Measurements from ENCODE around the gene MPZ. TPM values are rescaled to one million over a fixed set of nuclear protein-coding genes. Genes with fewer than 3 reads are reported as not detected.

The MPZ gene
- total and polyA plus RNA-seq, 9 of the 15 experiments (the other 6 are each of a cell fraction or from before 2014, with no cell fraction given) = 0.22 to 16.6 (median 10.9) TPM

DNA sequence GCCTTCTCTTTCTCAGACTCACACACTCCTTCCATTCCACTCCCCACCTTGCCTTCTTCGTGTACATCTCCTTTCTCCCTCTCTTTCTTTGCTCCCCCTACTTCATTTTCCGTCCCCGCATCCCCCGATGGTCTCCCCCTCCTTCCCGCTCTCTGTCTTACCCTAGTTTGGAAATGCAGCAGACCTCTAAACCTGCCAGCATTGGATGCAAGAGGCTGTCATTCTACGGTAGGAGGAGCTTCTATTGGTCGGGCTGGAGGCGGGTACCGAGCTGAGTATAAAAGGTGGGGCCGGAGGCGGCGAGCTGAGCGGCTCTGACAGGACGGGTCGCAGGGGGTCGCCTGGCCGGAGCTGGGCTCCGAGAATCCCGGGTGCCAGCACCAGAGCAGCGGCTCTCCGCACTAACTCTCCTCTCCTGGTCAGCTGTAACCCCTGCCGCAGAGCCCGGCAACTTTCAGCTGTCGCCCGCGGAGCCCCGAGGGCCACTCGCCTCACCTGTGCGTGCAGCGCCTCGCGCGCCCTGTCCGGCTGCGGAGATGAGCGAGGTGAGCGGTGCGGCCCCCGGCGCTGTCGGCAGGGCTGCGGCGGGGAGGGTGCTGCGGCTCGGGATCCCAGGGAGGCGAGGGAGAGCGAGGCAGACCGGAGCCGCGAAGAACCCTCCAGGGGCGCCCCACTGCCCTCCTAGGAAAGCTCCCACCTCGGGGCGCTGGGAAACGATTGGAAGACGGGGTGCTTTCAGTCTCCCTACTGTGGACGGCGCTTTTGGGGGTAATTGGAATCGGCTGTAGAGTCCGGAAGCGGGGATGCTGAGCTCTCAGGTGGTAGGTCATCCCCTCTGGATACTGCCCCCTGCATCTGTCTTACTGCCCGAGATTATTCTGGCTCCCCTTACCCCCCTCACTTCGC lies 51.1 kb downstream of the MPZ start, which contains the start of gene PCP4L1:
PCP4L1 (plus strand) TSS at position 307 of the 906 bp plus-strand sequence; CDS start at position 537, 230 bp downstream.
- no peak for DNase-seq (ENCODE audit: extremely low read depth in 1 of 4, low spot score in 3 of 4)
- POLR2A ChIA-PET = interaction anchor here (0.8 to 1.5 kb wide), 3 partner anchors 9 to 16 kb away, joined by 4 to 5 read pairs (median 5); no protein-coding TSS in a partner anchor
- peaks cover 0 to 7% of the 10 kb centered on the region in 2 experiments; a peak in 3 of 5 replicates for H3K4me1 ChIP-seq (replicated peaks in 1 of 2; ENCODE audit: control insufficient read depth in 2 of 2, insufficient read depth in 2 of 2, low read length in 2 of 2)

More for the DNA sequence above, 51.1 kb downstream of the MPZ start, which contains the start of gene PCP4L1:
- TF ChIP-seq NFYB (IDR thresholded peaks at IDR 0.05; ENCODE audit: extremely low read depth, insufficient read length) (peak; percentile 7), CBX2 (IDR thresholded peaks at IDR 0.05; ENCODE audit: insufficient read depth, low read length, poor library complexity, severe bottlenecking) (no peak), PKNOX1 (IDR thresholded peaks at IDR 0.05) (peak; percentile 93), TOE1 (IDR thresholded peaks at IDR 0.05; ENCODE audit: borderline replicate concordance) (no peak), TOE1 (CRISPR knock-in tag; IDR thresholded peaks at IDR 0.05; ENCODE audit: borderline replicate concordance, low read depth) (no peak), BMI1 (IDR thresholded peaks at IDR 0.05; ENCODE audit: low read length) (no peak)
- TF ChIP-seq, protein P1, sequence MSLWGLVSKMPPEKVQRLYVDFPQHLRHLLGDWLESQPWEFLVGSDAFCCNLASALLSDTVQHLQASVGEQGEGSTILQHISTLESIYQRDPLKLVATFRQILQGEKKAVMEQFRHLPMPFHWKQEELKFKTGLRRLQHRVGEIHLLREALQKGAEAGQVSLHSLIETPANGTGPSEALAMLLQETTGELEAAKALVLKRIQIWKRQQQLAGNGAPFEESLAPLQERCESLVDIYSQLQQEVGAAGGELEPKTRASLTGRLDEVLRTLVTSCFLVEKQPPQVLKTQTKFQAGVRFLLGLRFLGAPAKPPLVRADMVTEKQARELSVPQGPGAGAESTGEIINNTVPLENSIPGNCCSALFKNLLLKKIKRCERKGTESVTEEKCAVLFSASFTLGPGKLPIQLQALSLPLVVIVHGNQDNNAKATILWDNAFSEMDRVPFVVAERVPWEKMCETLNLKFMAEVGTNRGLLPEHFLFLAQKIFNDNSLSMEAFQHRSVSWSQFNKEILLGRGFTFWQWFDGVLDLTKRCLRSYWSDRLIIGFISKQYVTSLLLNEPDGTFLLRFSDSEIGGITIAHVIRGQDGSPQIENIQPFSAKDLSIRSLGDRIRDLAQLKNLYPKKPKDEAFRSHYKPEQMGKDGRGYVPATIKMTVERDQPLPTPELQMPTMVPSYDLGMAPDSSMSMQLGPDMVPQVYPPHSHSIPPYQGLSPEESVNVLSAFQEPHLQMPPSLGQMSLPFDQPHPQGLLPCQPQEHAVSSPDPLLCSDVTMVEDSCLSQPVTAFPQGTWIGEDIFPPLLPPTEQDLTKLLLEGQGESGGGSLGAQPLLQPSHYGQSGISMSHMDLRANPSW (CRISPR knock-in tag; IDR thresholded peaks at IDR 0.05) = no peak
- peak; percentile 75 for ATAC-seq
- no peaks in the 10 kb centered on the region for H3K36me3 ChIP-seq (ENCODE audit: control insufficient read depth, insufficient read depth, low read length)
- FAIRE-seq = no peak
- H3K9me3 ChIP-seq (replicated peaks; ENCODE audit: control insufficient read depth, insufficient read depth, low read depth, low read length) = peaks cover 2% of the 10 kb centered on the region; the same call in 1 of the 2 replicates
- intact Hi-C loops (cut with micrococcal nuclease) (no loop called here), in situ Hi-C loops (cut with MboI) (no loop called here)
- CTCF ChIA-PET (ENCODE audit: low intra/inter-chr PET ratio) = no interaction called here
- H3K9me1 ChIP-seq (ENCODE audit: control insufficient read depth, insufficient read depth, low read length) = no peaks in the 10 kb centered on the region
- no peak within 1 kb of the TSS for H3K4me2 ChIP-seq (ENCODE audit: insufficient read depth, low read length)
- no peak within 1 kb of the TSS for H2AFZ ChIP-seq (ENCODE audit: low read depth, low read length)
- no TSS peak for BruUV-seq (replicated peaks)
- no peaks in the 10 kb centered on the region for H4K20me1 ChIP-seq (replicated peaks; ENCODE audit: control insufficient read depth, insufficient read depth, low read length)
- H3K79me2 ChIP-seq (ENCODE audit: control insufficient read depth, insufficient read depth, low read length) = no peaks in the 10 kb centered on the region
- H3K9ac ChIP-seq (ENCODE audit: insufficient read depth in 1 of 2, low read depth in 2 of 2, low read length in 2 of 2) = no peak within 1 kb of the TSS
- no peak within 1 kb of the TSS for H3K4me3 ChIP-seq
- H3K27ac ChIP-seq (ENCODE audit: extremely low read depth, low read depth, low read length) = no peak within 1 kb of the TSS
- peaks cover 30 to 35% of the 10 kb centered on the region in 2 experiments; a peak in 4 of 5 replicates for H3K27me3 ChIP-seq (ENCODE audit: control insufficient read depth in 2 of 2, insufficient read depth in 2 of 2, low read length in 2 of 2)
- WGBS (ENCODE audit: insufficient coverage, low coverage, missing lambda C conversion rate) = 18% methylated on average over 38 of the region's 62 CpGs
